Esophagus squamous epithelium (tissue), 5 donors: Measurements from ENCODE around the gene TTC14. TPM values are rescaled to one million over a fixed set of nuclear protein-coding genes. Genes with fewer than 3 reads are reported as not detected.

Source experiments
- DNase-seq: peaks from one replicate; lab custom pipeline; 2025; lab: John Stamatoyannopoulos, UW
- H3K27ac ChIP-seq, 4 donors: fragments of 200-600 bp; sonication (generic); one replicate each; pipeline ENCODE4 v1.5.1; 2016 to 2019; ENCODE audit warnings: mild to moderate bottlenecking in 1 of 4
- H3K27me3 ChIP-seq, 4 donors: fragments of 200-600 bp; sonication (generic); 1 replicate in 3 of 4; 2 replicates in 1 of 4; pipeline versions ENCODE4 v1.5.1 to v1.6.0; 2017 to 2021; ENCODE audit warnings: antibody characterized with exemption in 1 of 4
- H3K36me3 ChIP-seq, 3 donors: fragments of 200-600 bp; sonication (generic); one replicate each; pipeline ENCODE4 v1.5.1; 2016 to 2019
- H3K4me1 ChIP-seq, 3 donors: fragments of 200-600 bp; sonication (generic); one replicate each; pipeline ENCODE4 v1.5.1; 2017 to 2019
- H3K4me3 ChIP-seq, 4 donors: fragments of 200-600 bp; sonication (generic); 1 replicate in 3 of 4; 2 replicates in 1 of 4; pipeline ENCODE4 v1.5.1; 2016 to 2019; ENCODE audit warnings: mild to moderate bottlenecking in 2 of 4, moderate library complexity in 1 of 4
- H3K9me3 ChIP-seq, 3 donors: fragments of 200-600 bp; sonication (generic); one replicate each; pipeline ENCODE4 v1.5.1; 2016 to 2019
- POLR2A ChIP-seq, 4 donors: fragments of 450-650 bp; IDR thresholded peaks; one replicate each; pipeline ENCODE4 v1.6.1; 2017; ENCODE audit warnings: antibody characterized with exemption in 4 of 4, mild to moderate bottlenecking in 4 of 4, moderate library complexity in 3 of 4
- WGBS, 2 donors: methylation state at CpG; one replicate each; pipeline ENCODE4 v1.1.5; 2018; 5-methylcytosine and 5-hydroxymethylcytosine counted together
- intact Hi-C: fragments of 100-400 bp; cut with DNase I; formaldehyde crosslinking; loops from one replicate; pipeline ENCODE4 v1.15.0; 2022
- small RNA-seq, 4 donors: library from RNA; depleted of rRNA; stranded (forward); fragments of <200 nt; gene quantifications; one replicate each; pipeline ENCODE3, GENCODE V24; 2016
- total RNA-seq, 4 donors: library from RNA; depleted of rRNA; stranded (reverse); fragments of >200 nt; gene quantifications; one replicate each; pipeline ENCODE4 v1.1.0, GENCODE V29; 2016
- TF ChIP-seq, protein P1 (sequence below), 6 experiments: fragments of 450-650 bp in 4 of 6; fragments of 200-600 bp in 2 of 6; sonication (generic) in 2 of 6; IDR thresholded peaks; one replicate each; pipeline ENCODE4 v1.5.1; 2016 to 2019; ENCODE audit warnings: antibody characterized with exemption in 6 of 6, mild to moderate bottlenecking in 4 of 6, moderate library complexity in 4 of 6
- donor health status: DM: yes; HTN: yes; CAD: no.

The TTC14 gene
- total RNA-seq, 4 donors from 2014 or later, result 9.6 to 29.4 (median 21.8) TPM

DNA sequence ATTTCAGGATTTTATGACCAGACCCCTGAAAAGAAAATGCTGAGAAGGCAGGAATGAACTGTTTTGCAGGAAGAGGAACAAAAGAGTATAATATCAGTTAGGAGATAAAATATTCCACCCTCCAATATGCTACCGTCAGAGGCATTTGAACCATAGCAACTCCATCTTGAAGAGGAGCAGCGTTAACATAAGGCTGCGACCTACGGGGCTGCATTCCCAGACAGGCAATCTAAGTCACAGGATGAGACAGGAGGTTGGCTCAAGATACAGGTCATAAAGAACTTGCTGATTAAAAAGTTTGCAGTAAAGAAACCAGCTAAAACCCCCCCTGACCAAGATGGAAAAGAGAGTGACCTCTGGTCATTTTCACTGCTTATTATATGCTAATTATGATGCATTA, 54.4 kb downstream of the TTC14 start:
- no peak overlapping the region for H3K27ac ChIP-seq
- no peaks in the 10 kb centered on the region for H3K36me3 ChIP-seq
- WGBS, 2 donors, result 63 to 71% methylated on average over 4 of the region's 4 CpGs
- no peak for DNase-seq
- no peak overlapping the region for H3K4me3 ChIP-seq
- no peaks in the 10 kb centered on the region for H3K4me1 ChIP-seq
- no peaks in the 10 kb centered on the region for H3K27me3 ChIP-seq
- intact Hi-C loops, result no loop called here
- H3K9me3 ChIP-seq, result no peaks in the 10 kb centered on the region
- TF ChIP-seq POLR2A (IDR thresholded peaks at IDR 0.05), result no peak
- TF ChIP-seq, protein P1, sequence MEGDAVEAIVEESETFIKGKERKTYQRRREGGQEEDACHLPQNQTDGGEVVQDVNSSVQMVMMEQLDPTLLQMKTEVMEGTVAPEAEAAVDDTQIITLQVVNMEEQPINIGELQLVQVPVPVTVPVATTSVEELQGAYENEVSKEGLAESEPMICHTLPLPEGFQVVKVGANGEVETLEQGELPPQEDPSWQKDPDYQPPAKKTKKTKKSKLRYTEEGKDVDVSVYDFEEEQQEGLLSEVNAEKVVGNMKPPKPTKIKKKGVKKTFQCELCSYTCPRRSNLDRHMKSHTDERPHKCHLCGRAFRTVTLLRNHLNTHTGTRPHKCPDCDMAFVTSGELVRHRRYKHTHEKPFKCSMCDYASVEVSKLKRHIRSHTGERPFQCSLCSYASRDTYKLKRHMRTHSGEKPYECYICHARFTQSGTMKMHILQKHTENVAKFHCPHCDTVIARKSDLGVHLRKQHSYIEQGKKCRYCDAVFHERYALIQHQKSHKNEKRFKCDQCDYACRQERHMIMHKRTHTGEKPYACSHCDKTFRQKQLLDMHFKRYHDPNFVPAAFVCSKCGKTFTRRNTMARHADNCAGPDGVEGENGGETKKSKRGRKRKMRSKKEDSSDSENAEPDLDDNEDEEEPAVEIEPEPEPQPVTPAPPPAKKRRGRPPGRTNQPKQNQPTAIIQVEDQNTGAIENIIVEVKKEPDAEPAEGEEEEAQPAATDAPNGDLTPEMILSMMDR (IDR thresholded peaks at IDR 0.05), result no peak

DNA sequence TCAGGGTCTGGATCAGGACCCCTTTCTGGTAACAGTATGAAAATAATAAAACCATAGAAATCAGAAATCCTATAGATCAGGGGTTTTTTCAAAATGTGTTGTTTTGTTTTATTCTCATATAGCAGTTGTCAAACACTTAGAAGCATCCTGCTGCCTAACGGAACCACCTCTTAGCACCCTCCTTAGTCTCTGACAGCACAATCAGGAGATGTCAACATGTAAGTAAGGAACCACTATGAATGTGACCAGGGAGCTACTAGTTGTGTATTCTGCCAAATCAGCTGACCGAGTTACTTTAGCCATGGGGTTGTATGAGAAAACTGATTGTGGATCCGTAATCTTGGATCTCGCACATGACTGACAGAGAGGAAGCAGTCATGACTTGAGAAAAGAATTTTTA, 55.1 kb downstream of the TTC14 start:
- no peaks in the 10 kb centered on the region for H3K36me3 ChIP-seq

More for the DNA sequence above, 55.1 kb downstream of the TTC14 start:
- H3K27me3 ChIP-seq, result no peaks in the 10 kb centered on the region
- 69 to 79% methylated on average over 4 of the region's 4 CpGs for WGBS, 2 donors
- TF ChIP-seq, protein P1 (IDR thresholded peaks at IDR 0.05), result no peak
- no peak for TF ChIP-seq POLR2A (IDR thresholded peaks at IDR 0.05)
- intact Hi-C loops, result no loop called here
- no peaks in the 10 kb centered on the region for H3K9me3 ChIP-seq
- no peaks in the 10 kb centered on the region for H3K4me1 ChIP-seq
- DNase-seq, result no peak
- H3K4me3 ChIP-seq, result no peak overlapping the region
- no peak overlapping the region for H3K27ac ChIP-seq

Small RNAs within 50 kb of the gene (small RNA-seq; reads per million reads assigned to genes)
- gene AC068298.1 (0 reads per million in 4 donors), gene RNU6-486P (0 reads per million in 4 donors)

Other genes with a start within 250 kb of the TTC14 start
- gene CCDC39, start 77.3 kb downstream of the TTC14 start, total RNA-seq, result not detected